HG02884 (cell line): ENCODE measurements around the gene PRIM2.
"Not testable (repeated sequence)": the region's sequence is repeated elsewhere in the genome, so short reads cannot be mapped to it uniquely, and the experiment has no call there.

ENCODE experiments used
- ATAC-seq: cut with Tn5 transposase; IDR thresholded peaks from one replicate; pipeline ENCODE4 v1.9.1; 2021; ENCODE audit warnings: mild to moderate bottlenecking, moderate library complexity; ENCODE audit not compliant: unreplicated experiment

PRIM2 gene

GRCh38 chr6:57577023-57577422 lies 259.6 kb downstream of the PRIM2 start:
- not testable (repeated sequence) for ATAC-seq

GRCh38 chr6:57579489-57579888 lies 262.1 kb downstream of the PRIM2 start:
- ATAC-seq: peak; percentile 71

GRCh38 chr6:57581586-57581985 lies 264.2 kb downstream of the PRIM2 start:
- not testable (repeated sequence) for ATAC-seq

- not testable (repeated sequence) for ATAC-seq
These were observed 283.7 kb downstream of the PRIM2 start for GRCh38 chr6:57601105-57601504.

GRCh38 chr6:57605303-57605702 lies 287.9 kb downstream of the PRIM2 start:
- ATAC-seq: not testable (repeated sequence)

GRCh38 chr6:57606331-57606730 lies 288.9 kb downstream of the PRIM2 start:
- not testable (repeated sequence) for ATAC-seq

GRCh38 chr6:57610612-57611011 lies 293.2 kb downstream of the PRIM2 start:
- ATAC-seq: not testable (repeated sequence)

- not testable (repeated sequence) for ATAC-seq
These were observed 301.5 kb downstream of the PRIM2 start for GRCh38 chr6:57618959-57619358.

- ATAC-seq: not testable (repeated sequence)
These were observed 314.3 kb downstream of the PRIM2 start for GRCh38 chr6:57631773-57632172.

GRCh38 chr6:57658526-57658925 lies 341.1 kb downstream of the PRIM2 start:
- not testable (repeated sequence) for ATAC-seq

- not testable (repeated sequence) for ATAC-seq
These were observed 342.4 kb downstream of the PRIM2 start for GRCh38 chr6:57659794-57660193.

GRCh38 chr6:57660940-57661339 lies 343.5 kb downstream of the PRIM2 start:
- not testable (repeated sequence) for ATAC-seq

GRCh38 chr6:57668108-57668507 lies 350.7 kb downstream of the PRIM2 start:
- not testable (repeated sequence) for ATAC-seq

- ATAC-seq: not testable (repeated sequence)
These were observed 353.8 kb downstream of the PRIM2 start for GRCh38 chr6:57671237-57671636.

GRCh38 chr6:57671937-57672627 lies 354.7 kb downstream of the PRIM2 start:
- not testable (repeated sequence) for ATAC-seq

- ATAC-seq: not testable (repeated sequence)
These were observed 355.9 kb downstream of the PRIM2 start for GRCh38 chr6:57673281-57673680.

- ATAC-seq: not testable (repeated sequence)
These were observed 358.0 kb downstream of the PRIM2 start for GRCh38 chr6:57675386-57675785.

- ATAC-seq: not testable (repeated sequence)
These were observed 379.0 kb downstream of the PRIM2 start for GRCh38 chr6:57696382-57696781.
